Immature natural killer cell (primary cell): ENCODE results near the gene RPL13. TPM values are rescaled to one million over a fixed set of nuclear protein-coding genes. Genes with fewer than 3 reads are reported as not detected.

Experiments
- DNase-seq, 3 donors: peaks; one replicate each; pipeline ENCODE4 v3.0.0; 2022; ENCODE audit warnings: mixed read lengths in 1 of 3
- H3K27ac Mint-ChIP-seq, 6 donors: one replicate each; pipeline ENCODE4 v1.8.0; 2020; ENCODE audit warnings: mixed read lengths in 6 of 6, mild to moderate bottlenecking in 5 of 6, inconsistent platforms in 4 of 6, moderate library complexity in 3 of 6
- H3K27me3 Mint-ChIP-seq, 3 donors: one replicate each; pipeline ENCODE4 v1.8.0; 2020 to 2021; ENCODE audit warnings: low read depth in 3 of 3, mild to moderate bottlenecking in 3 of 3, mixed read lengths in 3 of 3, moderate library complexity in 3 of 3, inconsistent platforms in 1 of 3
- H3K36me3 Mint-ChIP-seq, 3 donors: one replicate each; pipeline ENCODE4 v1.8.0; 2020; ENCODE audit warnings: mixed read lengths in 3 of 3, inconsistent platforms in 2 of 3, mild to moderate bottlenecking in 2 of 3
- H3K4me1 Mint-ChIP-seq, 2 donors: one replicate each; pipeline ENCODE4 v1.8.0; 2020; ENCODE audit warnings: inconsistent platforms in 2 of 2, mild to moderate bottlenecking in 2 of 2, mixed read lengths in 2 of 2, moderate library complexity in 1 of 2
- H3K4me3 Mint-ChIP-seq, 5 donors: one replicate each; pipeline ENCODE4 v1.8.0; 2020; ENCODE audit warnings: mild to moderate bottlenecking in 5 of 5, mixed read lengths in 5 of 5, inconsistent platforms in 3 of 5, moderate library complexity in 3 of 5
- H3K9me3 Mint-ChIP-seq, 6 donors: one replicate each; pipeline ENCODE4 v1.8.0; 2020; ENCODE audit warnings: mild to moderate bottlenecking in 6 of 6, mixed read lengths in 6 of 6, inconsistent platforms in 4 of 6, moderate library complexity in 3 of 6
- polyA plus RNA-seq, 3 donors: library from polyadenylated mRNA; unstranded; fragments of 300-500 nt; fragmentation: Illumina TruSeq; gene quantifications; one replicate each; pipeline ENCODE4 v1.2.3, GENCODE V29; 2021

RPL13 gene
- polyA plus RNA-seq, 3 donors from 2014 or later: 1,461 to 3,229 (median 2,406) TPM

- peak in 1 of 3 donors; percentile 24 for DNase-seq
- peak overlapping the region; percentile 77 to 97 (median 81) for H3K4me3 Mint-ChIP-seq
- peaks cover 12 to 30% (median 15%) of the 10 kb centered on the region in 3 donors for H3K36me3 Mint-ChIP-seq
- H3K27me3 Mint-ChIP-seq: peaks cover 6 to 18% (median 9%) of the 10 kb centered on the region in 3 donors
- peaks cover 52 to 59% of the 10 kb centered on the region in 2 donors for H3K4me1 Mint-ChIP-seq
- peak overlapping the region; percentile 49 to 97 (median 84) for H3K27ac Mint-ChIP-seq
- no peaks in the 10 kb centered on the region for H3K9me3 Mint-ChIP-seq
Measured at GRCh38 chr16:89561142-89561883, 831 bp downstream of the RPL13 start.

- Mint-ChIP-seq H3K9me3 (no peaks in the 10 kb centered on the region), H3K4me1 (peaks cover 51 to 61% of the 10 kb centered on the region in 2 donors), H3K36me3 (peaks cover 11 to 26% (median 15%) of the 10 kb centered on the region in 3 donors), H3K27me3 (peaks cover 6 to 18% (median 6%) of the 10 kb centered on the region in 3 donors), H3K27ac (peak overlapping the region; percentile 49 to 97 (median 84)), H3K4me3 (peak overlapping the region; percentile 77 to 97 (median 81))
- no peak for DNase-seq
Measured at GRCh38 chr16:89561884-89562599, 1.6 kb downstream of the RPL13 start.

- H3K4me1 Mint-ChIP-seq: peaks cover 46 to 55% of the 10 kb centered on the region in 2 donors
- H3K27me3 Mint-ChIP-seq: peaks cover 6 to 18% (median 6%) of the 10 kb centered on the region in 3 donors
- DNase-seq: no peak
- H3K4me3 Mint-ChIP-seq: peak overlapping the region in 2 of 5 donors; percentile 81 to 95
- H3K36me3 Mint-ChIP-seq: peaks cover 11 to 26% (median 15%) of the 10 kb centered on the region in 3 donors
- H3K9me3 Mint-ChIP-seq: no peaks in the 10 kb centered on the region
- peak overlapping the region in 4 of 6 donors; percentile 43 to 64 (median 52) for H3K27ac Mint-ChIP-seq
Measured at GRCh38 chr16:89562939-89563338, 2.5 kb downstream of the RPL13 start.

GRCh38 chr16:89563639-89564392 is 3.3 kb downstream of the RPL13 start:
- no peak for DNase-seq
- H3K27me3 Mint-ChIP-seq: peaks cover 6 to 18% (median 6%) of the 10 kb centered on the region in 3 donors
- peak overlapping the region in 2 of 6 donors; percentile 16 to 30 for H3K27ac Mint-ChIP-seq
- peaks cover 11 to 26% (median 15%) of the 10 kb centered on the region in 3 donors for H3K36me3 Mint-ChIP-seq
- H3K4me1 Mint-ChIP-seq: peaks cover 46 to 55% of the 10 kb centered on the region in 2 donors
- no peaks in the 10 kb centered on the region for H3K9me3 Mint-ChIP-seq
- peak overlapping the region in 2 of 5 donors; percentile 38 to 49 for H3K4me3 Mint-ChIP-seq

- Mint-ChIP-seq H3K4me1 (peaks cover 44 to 52% of the 10 kb centered on the region in 2 donors), H3K27me3 (peaks cover 6 to 18% (median 6%) of the 10 kb centered on the region in 3 donors), H3K4me3 (peak overlapping the region in 1 of 5 donors; percentile 49), H3K9me3 (no peaks in the 10 kb centered on the region), H3K27ac (peak overlapping the region in 3 of 6 donors; percentile 51 to 74 (median 55)), H3K36me3 (peaks cover 11 to 26% (median 15%) of the 10 kb centered on the region in 3 donors)
- DNase-seq: no peak
Measured at GRCh38 chr16:89564476-89565255, 4.2 kb downstream of the RPL13 start.

GRCh38 chr16:89565256-89565505 is 4.7 kb downstream of the RPL13 start:
- Mint-ChIP-seq H3K36me3 (peaks cover 11 to 26% (median 15%) of the 10 kb centered on the region in 3 donors), H3K4me3 (peak overlapping the region in 2 of 5 donors; percentile 53 to 75), H3K27me3 (peaks cover 3 to 18% (median 3%) of the 10 kb centered on the region in 3 donors), H3K4me1 (peaks cover 40 to 47% of the 10 kb centered on the region in 2 donors), H3K27ac (peak overlapping the region in 3 of 6 donors; percentile 43 to 74 (median 55)), H3K9me3 (no peaks in the 10 kb centered on the region)
- DNase-seq: no peak

GRCh38 chr16:89565506-89566372 is 5.3 kb downstream of the RPL13 start:
- Mint-ChIP-seq H3K27me3 (peaks cover 0 to 16% (median 0%) of the 10 kb centered on the region in 3 donors), H3K4me1 (peaks cover 36 to 46% of the 10 kb centered on the region in 2 donors), H3K27ac (peak overlapping the region in 4 of 6 donors; percentile 35 to 77 (median 46)), H3K36me3 (peaks cover 11 to 26% (median 15%) of the 10 kb centered on the region in 3 donors), H3K4me3 (peak overlapping the region; percentile 50 to 75 (median 60)), H3K9me3 (no peaks in the 10 kb centered on the region)
- DNase-seq: peak; percentile 20 to 36 (median 30)

GRCh38 chr16:89567656-89568594 is 7.4 kb downstream of the RPL13 start:
- no peak for DNase-seq
- Mint-ChIP-seq H3K9me3 (no peaks in the 10 kb centered on the region), H3K27me3 (peaks cover 4 to 7% (median 4%) of the 10 kb centered on the region in 3 donors), H3K36me3 (peaks cover 0 to 12% (median 3%) of the 10 kb centered on the region in 3 donors), H3K27ac (no peak overlapping the region), H3K4me3 (peak overlapping the region in 1 of 5 donors; percentile 14), H3K4me1 (peaks cover 29 to 34% of the 10 kb centered on the region in 2 donors)

- Mint-ChIP-seq H3K4me1 (peaks cover 21 to 25% of the 10 kb centered on the region in 2 donors), H3K9me3 (no peaks in the 10 kb centered on the region), H3K27me3 (peaks cover 9 to 10% (median 9%) of the 10 kb centered on the region in 3 donors), H3K27ac (no peak overlapping the region), H3K36me3 (no peaks in the 10 kb centered on the region), H3K4me3 (no peak overlapping the region)
- DNase-seq: no peak
Measured at GRCh38 chr16:89569506-89570341, 9.2 kb downstream of the RPL13 start.

- H3K27me3 Mint-ChIP-seq: peaks cover 8 to 9% (median 9%) of the 10 kb centered on the region in 3 donors
- no peaks in the 10 kb centered on the region for H3K9me3 Mint-ChIP-seq
- H3K27ac Mint-ChIP-seq: no peak overlapping the region
- no peaks in the 10 kb centered on the region for H3K36me3 Mint-ChIP-seq
- peaks cover 14 to 18% of the 10 kb centered on the region in 2 donors for H3K4me1 Mint-ChIP-seq
- no peak for DNase-seq
- H3K4me3 Mint-ChIP-seq: no peak overlapping the region
Measured at GRCh38 chr16:89570342-89570923, 10.0 kb downstream of the RPL13 start.
